Dendritic cell treated with granulocyte-macrophage colony-stimulating factor and Interleukin-4, amounts not matched to agents 40 ng/mL and 50 ng/mL, for 4 days (primary cell): ENCODE results near the gene GRID2IP.
"Not testable (repeated sequence)": the region's sequence is repeated elsewhere in the genome, so short reads cannot be mapped to it uniquely, and the experiment has no call there.

Source experiments
- H3K27ac Mint-ChIP-seq: one replicate; pipeline ENCODE4 v1.8.0; 2022; ENCODE audit warnings: mild to moderate bottlenecking, mixed read lengths
- H3K27me3 Mint-ChIP-seq: one replicate; pipeline ENCODE4 v1.8.0; 2022; ENCODE audit warnings: mild to moderate bottlenecking, mixed read lengths
- H3K36me3 Mint-ChIP-seq: one replicate; pipeline ENCODE4 v1.8.0; 2022; ENCODE audit warnings: low read depth, mixed read lengths
- H3K4me1 Mint-ChIP-seq: one replicate; pipeline ENCODE4 v1.8.0; 2022; ENCODE audit warnings: low read depth, mixed read lengths
- H3K4me3 Mint-ChIP-seq: one replicate; pipeline ENCODE4 v1.8.0; 2022; ENCODE audit warnings: mild to moderate bottlenecking, moderate library complexity, mixed read lengths
- H3K9me3 Mint-ChIP-seq: one replicate; pipeline ENCODE4 v1.8.0; 2022; ENCODE audit warnings: mixed read lengths
- intact Hi-C: fragments of 100-400 bp; cut with micrococcal nuclease; formaldehyde crosslinking; loops from one replicate; pipeline ENCODE4 v1.15.0; 2022

The GRID2IP gene

GRCh38 chr7:6478186-6478585 is 73.1 kb downstream of the GRID2IP start:
- Mint-ChIP-seq H3K36me3 (peaks cover 58% of the 10 kb centered on the region), H3K9me3 (no peaks in the 10 kb centered on the region), H3K4me1 (peaks cover 38% of the 10 kb centered on the region), H3K4me3 (no peak overlapping the region), H3K27me3 (no peaks in the 10 kb centered on the region), H3K27ac (no peak overlapping the region)
- intact Hi-C loops = no loop called here

DNA sequence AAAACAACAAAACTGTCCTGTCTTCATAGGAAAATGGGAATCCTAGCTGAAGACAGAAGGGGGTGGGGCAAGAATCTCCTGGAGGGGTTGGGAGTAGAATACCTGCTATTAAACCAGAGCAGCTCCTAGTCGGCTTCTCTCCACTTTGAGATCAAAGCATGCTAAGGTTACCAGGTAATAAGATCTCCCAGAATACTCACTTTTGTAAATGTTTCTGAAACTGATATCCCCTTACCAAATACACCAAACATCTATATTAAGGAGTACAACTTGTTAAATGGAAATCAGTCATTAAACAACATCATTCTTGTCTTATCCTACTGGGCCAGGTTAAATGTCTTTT is 74.0 kb downstream of the GRID2IP start:
- Mint-ChIP-seq H3K4me1 (peaks cover 38% of the 10 kb centered on the region), H3K27me3 (no peaks in the 10 kb centered on the region), H3K27ac (peak overlapping the region; percentile 38), H3K9me3 (no peaks in the 10 kb centered on the region), H3K4me3 (no peak overlapping the region), H3K36me3 (peaks cover 59% of the 10 kb centered on the region)
- intact Hi-C loops = no loop called here

- H3K27ac Mint-ChIP-seq = peak overlapping the region; percentile 38
- peaks cover 59% of the 10 kb centered on the region for H3K36me3 Mint-ChIP-seq
- no peaks in the 10 kb centered on the region for H3K9me3 Mint-ChIP-seq
- peaks cover 38% of the 10 kb centered on the region for H3K4me1 Mint-ChIP-seq
- intact Hi-C loops = no loop called here
- H3K4me3 Mint-ChIP-seq = no peak overlapping the region
- no peaks in the 10 kb centered on the region for H3K27me3 Mint-ChIP-seq
These were observed 74.5 kb downstream of the GRID2IP start for GRCh38 chr7:6476596-6477317.

DNA sequence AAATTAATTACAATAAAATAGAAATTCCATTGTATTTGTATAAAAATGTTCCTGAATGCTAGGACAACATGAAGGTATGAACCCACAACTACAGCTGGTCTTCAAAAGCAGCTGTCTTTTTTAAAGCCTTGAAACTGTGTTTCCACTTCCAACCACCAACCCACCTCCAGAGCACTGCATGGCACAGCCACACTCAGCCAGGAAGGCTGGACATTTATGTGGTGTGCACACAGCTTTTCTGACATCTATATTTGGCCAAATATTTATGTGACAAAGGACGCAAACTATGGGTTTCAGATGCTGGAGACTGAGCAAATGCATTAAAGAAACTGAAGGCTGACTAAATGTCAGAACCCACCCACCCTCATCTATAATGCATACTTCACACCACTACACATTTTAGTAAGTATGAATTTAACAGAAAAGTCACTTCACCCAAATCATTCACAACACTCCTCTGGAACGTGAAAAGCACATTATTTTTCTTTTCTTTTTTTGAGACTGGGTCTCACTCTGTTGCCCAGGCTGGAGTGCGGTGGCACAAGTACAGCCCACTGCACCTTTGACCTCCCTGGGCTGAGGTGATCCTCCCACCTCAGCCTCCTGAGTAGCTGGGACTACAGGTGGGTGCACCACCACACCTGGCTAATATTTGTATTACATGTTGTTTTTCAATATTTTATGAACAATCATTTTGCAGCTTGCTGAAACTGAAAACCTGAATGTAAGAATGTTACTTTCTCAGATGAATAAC is 75.7 kb downstream of the GRID2IP start:
- intact Hi-C loops = no loop called here
- peaks cover 27% of the 10 kb centered on the region for H3K4me1 Mint-ChIP-seq
- peak overlapping the region; percentile 16 for H3K27ac Mint-ChIP-seq
- H3K4me3 Mint-ChIP-seq = no peak overlapping the region
- no peaks in the 10 kb centered on the region for H3K27me3 Mint-ChIP-seq
- no peaks in the 10 kb centered on the region for H3K9me3 Mint-ChIP-seq
- peaks cover 58% of the 10 kb centered on the region for H3K36me3 Mint-ChIP-seq

GRCh38 chr7:6465862-6466261 is 85.4 kb downstream of the GRID2IP start:
- H3K9me3 Mint-ChIP-seq = no peaks in the 10 kb centered on the region
- H3K36me3 Mint-ChIP-seq = peaks cover 92% of the 10 kb centered on the region
- no peak overlapping the region for H3K27ac Mint-ChIP-seq
- H3K27me3 Mint-ChIP-seq = no peaks in the 10 kb centered on the region
- H3K4me3 Mint-ChIP-seq = no peak overlapping the region
- intact Hi-C loops = no loop called here
- no peaks in the 10 kb centered on the region for H3K4me1 Mint-ChIP-seq

- H3K27me3 Mint-ChIP-seq, H3K4me1 Mint-ChIP-seq, H3K27ac Mint-ChIP-seq, H3K4me3 Mint-ChIP-seq, H3K9me3 Mint-ChIP-seq, intact Hi-C loops: not testable (repeated sequence)
- H3K36me3 Mint-ChIP-seq = peaks cover 71% of the 10 kb centered on the region
These were observed 87.7 kb downstream of the GRID2IP start for GRCh38 chr7:6463609-6464008.

- intact Hi-C loops = no loop called here
- no peaks in the 10 kb centered on the region for H3K4me1 Mint-ChIP-seq
- no peak overlapping the region for H3K4me3 Mint-ChIP-seq
- H3K9me3 Mint-ChIP-seq = no peaks in the 10 kb centered on the region
- no peaks in the 10 kb centered on the region for H3K27me3 Mint-ChIP-seq
- H3K36me3 Mint-ChIP-seq = peaks cover 56% of the 10 kb centered on the region
- H3K27ac Mint-ChIP-seq = no peak overlapping the region
These were observed 89.2 kb downstream of the GRID2IP start for GRCh38 chr7:6461946-6462550.

GRCh38 chr7:6460990-6461584 is 90.2 kb downstream of the GRID2IP start:
- Mint-ChIP-seq H3K27ac (no peak overlapping the region), H3K4me1 (no peaks in the 10 kb centered on the region), H3K27me3 (no peaks in the 10 kb centered on the region), H3K9me3 (no peaks in the 10 kb centered on the region), H3K4me3 (no peak overlapping the region), H3K36me3 (peaks cover 46% of the 10 kb centered on the region)
- intact Hi-C loops = no loop called here

GRCh38 chr7:6460303-6460702 is 91.0 kb downstream of the GRID2IP start:
- Mint-ChIP-seq H3K9me3 (no peaks in the 10 kb centered on the region), H3K4me1 (no peaks in the 10 kb centered on the region), H3K36me3 (peaks cover 38% of the 10 kb centered on the region), H3K27ac (no peak overlapping the region), H3K4me3 (no peak overlapping the region), H3K27me3 (no peaks in the 10 kb centered on the region)
- intact Hi-C loops = no loop called here

DNA sequence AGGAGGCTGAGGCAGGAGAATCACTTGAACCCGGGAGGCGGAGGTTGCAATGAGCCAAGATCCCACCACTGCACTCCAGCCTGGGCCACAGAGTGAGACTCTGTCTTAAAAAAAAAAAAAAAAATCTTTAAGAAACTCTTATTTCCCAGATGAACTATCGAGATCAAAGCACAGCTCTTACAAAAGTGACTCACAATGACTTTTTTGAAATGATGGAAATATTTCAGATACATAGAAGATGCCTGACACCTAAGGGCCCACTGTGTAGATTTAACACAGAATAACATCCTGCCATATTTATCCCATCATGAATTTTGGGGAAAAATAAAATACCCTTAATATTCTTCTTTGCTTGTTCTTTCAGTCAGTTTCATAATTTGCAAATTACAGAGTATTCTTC is 92.6 kb downstream of the GRID2IP start:
- H3K4me1 Mint-ChIP-seq, H3K27me3 Mint-ChIP-seq, intact Hi-C loops, H3K9me3 Mint-ChIP-seq, H3K4me3 Mint-ChIP-seq, H3K27ac Mint-ChIP-seq: not testable (repeated sequence)
- peaks cover 25% of the 10 kb centered on the region for H3K36me3 Mint-ChIP-seq

DNA sequence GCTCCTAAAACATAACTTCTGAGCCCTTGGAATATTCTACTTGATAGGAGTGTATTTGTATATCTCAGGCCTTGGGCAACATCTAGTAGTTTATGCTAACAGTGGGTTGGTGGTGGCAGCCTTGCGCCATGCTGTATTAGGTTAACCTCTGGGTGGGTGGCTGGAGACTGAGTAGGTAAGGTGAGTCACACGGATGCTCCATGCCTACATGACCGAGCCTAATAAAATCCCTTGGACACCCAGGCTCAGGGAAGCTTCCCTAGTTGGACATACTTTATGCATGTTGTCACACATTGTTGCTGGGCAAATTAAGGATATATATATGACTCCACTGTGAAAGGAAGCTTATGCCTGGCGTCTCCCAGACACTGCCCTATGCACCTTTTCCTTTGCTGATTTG is 97.5 kb downstream of the GRID2IP start:
- intact Hi-C loops = no loop called here
- no peaks in the 10 kb centered on the region for H3K27me3 Mint-ChIP-seq
- no peak overlapping the region for H3K4me3 Mint-ChIP-seq

DNA sequence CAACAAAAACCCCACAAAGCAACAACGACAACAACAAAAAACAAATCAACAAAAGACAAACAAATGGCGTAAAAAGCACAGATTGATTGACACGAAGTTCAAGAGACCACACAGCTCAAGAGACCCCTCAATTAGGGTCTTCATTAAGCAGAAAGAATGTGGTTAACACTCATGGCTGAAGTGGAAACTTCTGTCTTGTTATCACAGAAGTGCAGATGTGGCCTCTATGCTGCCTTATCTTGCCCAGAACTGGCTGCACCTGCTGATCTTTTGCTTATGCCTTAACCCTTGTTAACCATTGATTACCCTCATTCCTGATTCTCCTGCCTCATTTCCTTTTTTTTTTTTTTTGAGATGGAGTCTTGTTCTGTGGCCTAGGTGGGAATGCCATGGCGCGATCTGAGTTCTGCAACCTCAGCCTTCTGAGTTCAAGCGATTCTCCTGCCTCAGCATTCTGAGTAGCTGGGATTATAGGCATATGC is 100.0 kb downstream of the GRID2IP start:
- H3K4me3 Mint-ChIP-seq = no peak overlapping the region
- intact Hi-C loops = no loop called here
- H3K27me3 Mint-ChIP-seq = no peaks in the 10 kb centered on the region
- H3K9me3 Mint-ChIP-seq = no peaks in the 10 kb centered on the region
- peaks cover 17% of the 10 kb centered on the region for H3K4me1 Mint-ChIP-seq
- no peak overlapping the region for H3K27ac Mint-ChIP-seq
- peaks cover 10% of the 10 kb centered on the region for H3K36me3 Mint-ChIP-seq

More for the DNA sequence above, 97.5 kb downstream of the GRID2IP start:
- Mint-ChIP-seq H3K27ac (no peak overlapping the region), H3K9me3 (no peaks in the 10 kb centered on the region), H3K4me1 (peaks cover 15% of the 10 kb centered on the region), H3K36me3 (no peaks in the 10 kb centered on the region)

GRCh38 chr7:6450591-6450990 is 100.7 kb downstream of the GRID2IP start:
- H3K4me1 Mint-ChIP-seq = peaks cover 23% of the 10 kb centered on the region
- H3K27me3 Mint-ChIP-seq, H3K4me3 Mint-ChIP-seq, intact Hi-C loops, H3K9me3 Mint-ChIP-seq, H3K27ac Mint-ChIP-seq: not testable (repeated sequence)
- H3K36me3 Mint-ChIP-seq = peaks cover 16% of the 10 kb centered on the region

- H3K4me3 Mint-ChIP-seq, H3K27me3 Mint-ChIP-seq, intact Hi-C loops, H3K9me3 Mint-ChIP-seq: not testable (repeated sequence)
- H3K4me1 Mint-ChIP-seq = peaks cover 30% of the 10 kb centered on the region
- H3K27ac Mint-ChIP-seq = peak overlapping the region; percentile 94
- peaks cover 23% of the 10 kb centered on the region for H3K36me3 Mint-ChIP-seq
These were observed 101.4 kb downstream of the GRID2IP start for GRCh38 chr7:6449884-6450283.
